Measurements from ENCODE around the gene ZNF227.
"Not testable (repeated sequence)": the region's sequence is repeated elsewhere in the genome, so short reads cannot be mapped to it uniquely, and the experiment has no call there.

Gene ZNF227

GRCh38 chr19:44252332-44252731 lies 40.0 kb downstream of the ZNF227 start:
- DNase-seq: not testable (repeated sequence)

GRCh38 chr19:44253392-44253791 lies 41.1 kb downstream of the ZNF227 start:
- not testable (repeated sequence) for DNase-seq

GRCh38 chr19:44254496-44254895 lies 42.2 kb downstream of the ZNF227 start:
- DNase-seq: no peak

GRCh38 chr19:44255705-44256411 lies 43.5 kb downstream of the ZNF227 start:
- no peak for DNase-seq

- DNase-seq: no peak
These were observed 45.8 kb downstream of the ZNF227 start for GRCh38 chr19:44258136-44258535.

GRCh38 chr19:44258835-44259413 lies 46.6 kb downstream of the ZNF227 start:
- DNase-seq: no peak

- no peak for DNase-seq
These were observed 48.0 kb downstream of the ZNF227 start for GRCh38 chr19:44260343-44260681.

- DNase-seq: no peak
These were observed 48.5 kb downstream of the ZNF227 start for GRCh38 chr19:44260695-44261446.

GRCh38 chr19:44277331-44277730 lies 65.0 kb downstream of the ZNF227 start:
- no peak for DNase-seq

GRCh38 chr19:44278181-44278690 lies 65.9 kb downstream of the ZNF227 start:
- DNase-seq: no peak

- DNase-seq: no peak
These were observed 68.6 kb downstream of the ZNF227 start for GRCh38 chr19:44280916-44281315.

- DNase-seq: no peak
These were observed 70.5 kb downstream of the ZNF227 start for GRCh38 chr19:44282846-44283245.

- no peak for DNase-seq
These were observed 72.6 kb downstream of the ZNF227 start for GRCh38 chr19:44284968-44285367.
